GM12878 (cell line): ENCODE measurements around the gene NACA2. TPM values are rescaled to one million over a fixed set of nuclear protein-coding genes. Genes with fewer than 3 reads are reported as not detected.

Experiments used
- ATAC-seq: fragments of 200-7000 bp; cut with Tn5 transposase; 3 replicates; pipeline ENCODE4 v1.9.1; 2020; ENCODE audit warnings: mild to moderate bottlenecking, moderate library complexity
- BruUV-seq: library from RNA; stranded (reverse); fragments of 400-500 nt; replicated peaks from 2 replicates; lab custom pipeline; 2021; lab: Mats Ljungman, UMichigan
- CTCF ChIA-PET: fragments of 300-600 bp; sonication (Branson Sonifier 250); formaldehyde crosslinking; extraction: SDS; loops from one replicate; lab custom pipeline; 2021; ENCODE audit warnings: inconsistent platforms; lab: Yijun Ruan, JAX
- POLR2A ChIA-PET: fragments of 350-600 bp; formaldehyde crosslinking; extraction: SDS; loops from one replicate; lab custom pipeline; 2021; ENCODE audit warnings: inconsistent platforms; lab: Charles Lee
- RAD21 ChIA-PET: fragments of 300-600 bp; sonication (Branson Sonifier 250); formaldehyde crosslinking; loops from one replicate; lab custom pipeline; 2023; ENCODE audit warnings: antibody characterized with exemption; ENCODE audit not compliant: unreplicated experiment; lab: Charles Lee
- SMC1A ChIA-PET: fragments of 300-600 bp; sonication (Branson Sonifier 250); formaldehyde crosslinking; loops from one replicate; lab custom pipeline; 2023; ENCODE audit not compliant: unreplicated experiment, uncharacterized antibody; lab: Charles Lee
- DNase-seq: peaks from one replicate; pipeline ENCODE4 v3.0.0-alpha.2; 2011; ENCODE audit warnings: low read depth, low spot score
- FAIRE-seq: peaks from 3 replicates; lab custom pipeline; 2011; peaks lifted over from hg19 to GRCh38; lab: Jason Lieb, UNC
- H2AFZ ChIP-seq: 2 replicates; pipeline ENCODE4 v1.6.0; 2011; ENCODE audit warnings: low read depth, low read length, control low read depth; ENCODE audit not compliant: control insufficient read depth
- H3K27ac ChIP-seq: 2 replicates; pipeline ENCODE4 v1.5.1; 2011; ENCODE audit warnings: control low read depth; ENCODE audit not compliant: control insufficient read depth, insufficient read depth
- H3K27me3 ChIP-seq, 2 experiments: replicated peaks in 1 of 2; 2 replicates each; pipeline versions ENCODE4 v1.6.0 to v1.6.1; 2011; ENCODE audit warnings: low read length in 1 of 2; ENCODE audit not compliant: control insufficient read depth in 2 of 2, insufficient read depth in 2 of 2
- H3K36me3 ChIP-seq, 2 experiments: 2 replicates each; pipeline ENCODE4 v1.5.1; 2011; ENCODE audit warnings: low read length in 1 of 2; ENCODE audit not compliant: control insufficient read depth in 2 of 2, insufficient read depth in 2 of 2
- H3K4me1 ChIP-seq: 2 replicates; pipeline ENCODE4 v1.6.1; 2011; ENCODE audit warnings: mild to moderate bottlenecking, low read length, moderate library complexity, mixed read lengths; ENCODE audit not compliant: control insufficient read depth, insufficient read depth
- H3K4me2 ChIP-seq: 2 replicates; pipeline ENCODE4 v1.6.0; 2011; ENCODE audit warnings: control low read depth; ENCODE audit not compliant: control insufficient read depth, insufficient read depth
- H3K4me3 ChIP-seq: fragments of 200-600 bp; sonication (generic); 2 replicates; pipeline ENCODE4 v1.5.1; 2016
- H3K79me2 ChIP-seq: 2 replicates; pipeline ENCODE4 v1.6.0; 2011; ENCODE audit warnings: low read length; ENCODE audit not compliant: control insufficient read depth, insufficient read depth
- H3K9ac ChIP-seq: 2 replicates; pipeline ENCODE4 v1.8.0; 2011; ENCODE audit warnings: low read length, control low read depth, mixed read lengths; ENCODE audit not compliant: control insufficient read depth, insufficient read depth
- H3K9me3 ChIP-seq: replicated peaks from 3 replicates; pipeline ENCODE4 v1.5.1; 2011; ENCODE audit warnings: mild to moderate bottlenecking, low read length; ENCODE audit not compliant: control insufficient read depth, insufficient read depth
- H4K20me1 ChIP-seq: 2 replicates; pipeline ENCODE4 v1.6.0; 2011; ENCODE audit not compliant: control insufficient read depth, insufficient read depth
- BACH1 ChIP-seq: fragments of 450-650 bp; IDR thresholded peaks from 2 replicates; pipeline ENCODE4 v1.6.1; 2017; ENCODE audit warnings: mild to moderate bottlenecking, borderline replicate concordance
- EED ChIP-seq: sonication (generic); IDR thresholded peaks from 2 replicates; pipeline ENCODE4 v1.6.1; 2016; ENCODE audit warnings: antibody characterized with exemption, low read depth
- EGR1 ChIP-seq, 2 experiments: IDR thresholded peaks; 1 replicate in 1 of 2; 2 replicates in 1 of 2; pipeline ENCODE4 v1.6.1; 2011 to 2012; ENCODE audit warnings: low read depth in 2 of 2, low read length in 2 of 2, borderline replicate concordance in 1 of 2, mild to moderate bottlenecking in 1 of 2, moderate library complexity in 1 of 2
- ETV6 ChIP-seq, 2 experiments: fragments of 450-650 bp in 1 of 2; IDR thresholded peaks in 1 of 2; conservative IDR thresholded peaks in 1 of 2; 2 replicates each; pipeline ENCODE4 v1.6.1; 2014; ENCODE audit warnings: antibody characterized with exemption in 1 of 2, borderline replicate concordance in 1 of 2, low read depth in 1 of 2, mild to moderate bottlenecking in 1 of 2, moderate library complexity in 1 of 2
- KLF5 ChIP-seq: fragments of 450-650 bp; IDR thresholded peaks from 2 replicates; pipeline ENCODE4 v1.6.1; 2014; ENCODE audit warnings: mild to moderate bottlenecking; ENCODE audit not compliant: partially characterized antibody
- MTA2 ChIP-seq: fragments of 450-650 bp; IDR thresholded peaks from 2 replicates; pipeline ENCODE4 v1.6.1; 2016; ENCODE audit warnings: low read depth, mild to moderate bottlenecking, moderate library complexity
- MXI1 ChIP-seq: fragments of 150-350 bp; IDR thresholded peaks from 2 replicates; pipeline ENCODE4 v1.6.1; 2011; ENCODE audit warnings: low read depth, mild to moderate bottlenecking, inconsistent platforms, low read length, improper control_type of control experiment
- NR2C2 ChIP-seq: IDR thresholded peaks from 2 replicates; pipeline ENCODE4 v1.6.1; 2011; ENCODE audit warnings: borderline replicate concordance, low read depth; ENCODE audit not compliant: control insufficient read depth, insufficient read length
- PKNOX1 ChIP-seq: fragments of 450-650 bp; IDR thresholded peaks from 2 replicates; pipeline ENCODE4 v1.6.1; 2016; ENCODE audit warnings: mild to moderate bottlenecking
- POLR2AphosphoS5 ChIP-seq: IDR thresholded peaks from 2 replicates; pipeline ENCODE4 v1.6.1; 2011; ENCODE audit warnings: mild to moderate bottlenecking, low read length, inconsistent platforms
- RAD51 ChIP-seq: fragments of 450-650 bp; IDR thresholded peaks from 2 replicates; pipeline ENCODE4 v1.6.1; 2016; ENCODE audit warnings: moderate library complexity, mild to moderate bottlenecking, inconsistent platforms
- RBBP5 ChIP-seq: fragments of 200-600 bp; sonication (generic); conservative IDR thresholded peaks from 2 replicates; pipeline ENCODE4 v1.6.1; 2016
- RCOR1 ChIP-seq: conservative IDR thresholded peaks from 2 replicates; pipeline ENCODE4 v1.6.1; 2012; ENCODE audit warnings: low read depth, low read length, improper control_type of control experiment
- RELB ChIP-seq: fragments of 450-650 bp; IDR thresholded peaks from 2 replicates; pipeline ENCODE4 v1.6.1; 2017; ENCODE audit warnings: low read depth, mild to moderate bottlenecking, moderate library complexity
- RUNX3 ChIP-seq: IDR thresholded peaks from 2 replicates; pipeline ENCODE4 v1.6.1; 2012; ENCODE audit warnings: low read length, inconsistent platforms
- SKIL ChIP-seq: fragments of 450-650 bp; IDR thresholded peaks from 2 replicates; pipeline ENCODE4 v1.6.1; 2017; ENCODE audit warnings: mild to moderate bottlenecking, low read depth, inconsistent platforms; ENCODE audit not compliant: poor library complexity, severe bottlenecking
- SMAD1 ChIP-seq: fragments of 450-650 bp; IDR thresholded peaks from 2 replicates; pipeline ENCODE4 v1.6.1; 2018; ENCODE audit warnings: mild to moderate bottlenecking, low read depth; ENCODE audit not compliant: partially characterized antibody
- SMAD5 ChIP-seq: IDR thresholded peaks from 2 replicates; pipeline ENCODE4 v1.6.1; 2016; ENCODE audit warnings: antibody characterized with exemption, low read depth
- SMARCA5 ChIP-seq: fragments of 450-650 bp; IDR thresholded peaks from 2 replicates; pipeline ENCODE4 v1.6.1; 2017; ENCODE audit warnings: mild to moderate bottlenecking
- WGBS: methylation state at CpG from one replicate; pipeline ENCODE4 v1.1.6; 2016; ENCODE audit warnings: low lambda C conversion rate; ENCODE audit not compliant: insufficient replicate concordance, insufficient coverage; ENCODE audit errors: missing lambda C conversion rate; 5-methylcytosine and 5-hydroxymethylcytosine counted together
- in situ Hi-C: fragments of 300-500 bp; cut with MboI; formaldehyde crosslinking; loops from 9 replicates; pipeline ENCODE4 v1.14.3; 2018; ENCODE audit warnings: mixed read lengths
- intact Hi-C: fragments of 100-400 bp; cut with micrococcal nuclease; formaldehyde crosslinking; loops from one replicate; pipeline ENCODE4 v1.14.2; 2022; ENCODE audit not compliant: unreplicated experiment
- polyA plus RNA-seq, 11 experiments: library from polyadenylated mRNA; depleted of rRNA in 4 of 11; unstranded in 6 of 11; stranded (reverse) in 5 of 11; fragments of >200 nt; fragmentation: Nextera tagmentation in 4 of 11; fragmentation: Illumina TruSeq in 1 of 11; extraction: Ambion mirVana in 4 of 11; extraction: Trizol in 1 of 11; gene quantifications; 1 replicate in 1 of 11; 2 replicates in 10 of 11; pipeline versions ENCODE4 v1.2.1 to v1.2.3, GENCODE V29; 2011 to 2016; ENCODE audit warnings: inconsistent platforms in 2 of 11, missing spikeins in 2 of 11, low read depth in 1 of 11
- total RNA-seq, 4 experiments: library from RNA; depleted of rRNA in 3 of 4; stranded (reverse); fragments of >200 nt in 3 of 4; fragmentation: Illumina TruSeq in 1 of 4; extraction: Trizol in 1 of 4; gene quantifications; 2 replicates each; pipeline versions ENCODE4 v1.2.1 to v1.2.3, GENCODE V29; 2013 to 2021

Gene NACA2
- total and polyA plus RNA-seq, 10 of the 15 experiments (the other 5 are each of a cell fraction or from before 2014, with no cell fraction given) = 0.16 to 0.68 (median 0.36) TPM; not detected in 4

- no TSS peak for BruUV-seq
- ATAC-seq (no peak), FAIRE-seq (no peak)
- no peaks in the 10 kb centered on the region for H4K20me1 ChIP-seq
- H3K27me3 ChIP-seq = no peaks in the 10 kb centered on the region
- no peak overlapping the region for H3K27ac ChIP-seq
- no peak overlapping the region for H2AFZ ChIP-seq
- H3K9ac ChIP-seq = no peak overlapping the region
- no peaks in the 10 kb centered on the region for H3K9me3 ChIP-seq
- H3K36me3 ChIP-seq = no peaks in the 10 kb centered on the region
- intact Hi-C loops = no loop called here
- H3K4me3 ChIP-seq = no peak overlapping the region
- 33% methylated on average over 7 of the region's 7 CpGs for WGBS
- ChIA-PET CTCF (interaction anchor here (1.1 to 1.7 kb wide), 2 partner anchors 11 to 244 kb away, joined by 3 to 4 read pairs; no protein-coding TSS in a partner anchor), RAD21 (interaction anchor here (0.6 kb wide), 1 partner anchor 519 kb away, joined by 3 read pairs; no protein-coding TSS in a partner anchor)
- H3K4me2 ChIP-seq = no peak overlapping the region
- TF ChIP-seq NR2C2 (no peak), SMAD5 (no peak), POLR2AphosphoS5 (no peak), SKIL (no peak), PKNOX1 (no peak), SMARCA5 (no peak), RCOR1 (no peak), EGR1 (IDR thresholded peaks at IDR 0.05; ENCODE audit: borderline replicate concordance in 1 of 2, low read depth in 2 of 2, low read length in 2 of 2) (no peak), MXI1 (no peak), RELB (no peak), KLF5 (no peak), EED (no peak), ETV6 (conservative IDR thresholded peaks at IDR 0.05 in 1 of 2, IDR thresholded peaks at IDR 0.05 in 1 of 2; ENCODE audit: borderline replicate concordance in 1 of 2, low read depth in 1 of 2) (no peak; a peak in 1 of 4 replicates), RAD51 (no peak), MTA2 (no peak), RBBP5 (no peak), BACH1 (no peak), RUNX3 (no peak), SMAD1 (no peak)
- TF ChIP-seq, all 136 proteins: peak for 0
- in situ Hi-C loops = no loop called here
- ChIA-PET POLR2A (no interaction called here), SMC1A (interaction anchor here (1.0 kb wide), 1 partner anchor 19 kb away, joined by 4 read pairs; no protein-coding TSS in a partner anchor)
- Histone ChIP-seq H3K4me1 (no peaks in the 10 kb centered on the region), H3K79me2 (no peaks in the 10 kb centered on the region)
- no peak for DNase-seq
Observed at GRCh38 chr17:61593426-61593825, 2.4 kb upstream of the NACA2 start.
